Activated naive CD4-positive, alpha-beta T cell treated with anti-CD3 and anti-CD28 coated beads, Interleukin-2, amount 50 U/mL, for 24 hours (primary cell): Measurements from ENCODE around the gene ZNF580.

ENCODE experiments used
- H3K27ac Mint-ChIP-seq: one replicate; pipeline ENCODE4 v1.8.0; 2021; ENCODE audit warnings: mild to moderate bottlenecking, mixed read lengths
- H3K27me3 Mint-ChIP-seq: one replicate; pipeline ENCODE4 v1.8.0; 2021; ENCODE audit warnings: mixed read lengths
- H3K36me3 Mint-ChIP-seq: one replicate; pipeline ENCODE4 v1.8.0; 2021; ENCODE audit warnings: mixed read lengths
- H3K4me1 Mint-ChIP-seq: one replicate; pipeline ENCODE4 v1.8.0; 2021; ENCODE audit warnings: mixed read lengths
- H3K4me3 Mint-ChIP-seq: one replicate; pipeline ENCODE4 v1.8.0; 2021; ENCODE audit warnings: mild to moderate bottlenecking, mixed read lengths
- H3K9me3 Mint-ChIP-seq: one replicate; pipeline ENCODE4 v1.8.0; 2021; ENCODE audit warnings: mixed read lengths

Gene ZNF580

DNA sequence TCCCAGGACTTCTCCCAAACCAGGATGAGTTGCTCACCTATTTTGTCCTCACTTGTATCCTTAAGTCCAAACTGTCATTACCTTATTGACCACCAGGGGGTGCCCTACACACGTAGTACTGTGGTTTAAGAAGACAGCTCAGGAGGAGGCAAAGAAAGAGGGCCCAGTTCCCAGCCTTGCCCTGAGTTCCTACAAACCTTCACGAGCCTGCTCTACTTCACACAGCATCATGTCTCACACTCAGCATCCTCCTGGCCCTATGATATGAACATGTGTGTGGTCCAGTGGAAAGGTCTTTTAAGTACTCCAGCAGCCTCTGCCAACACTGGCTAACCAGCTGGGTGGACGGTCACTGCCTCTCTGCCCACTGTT lies 8.4 kb upstream of the ZNF580 start:
- H3K36me3 Mint-ChIP-seq: peaks cover 7% of the 10 kb centered on the region
- H3K9me3 Mint-ChIP-seq: no peaks in the 10 kb centered on the region
- peak overlapping the region; percentile 12 for H3K4me3 Mint-ChIP-seq
- no peaks in the 10 kb centered on the region for H3K27me3 Mint-ChIP-seq
- peak overlapping the region; percentile 76 for H3K27ac Mint-ChIP-seq
- H3K4me1 Mint-ChIP-seq: peaks cover 44% of the 10 kb centered on the region

DNA sequence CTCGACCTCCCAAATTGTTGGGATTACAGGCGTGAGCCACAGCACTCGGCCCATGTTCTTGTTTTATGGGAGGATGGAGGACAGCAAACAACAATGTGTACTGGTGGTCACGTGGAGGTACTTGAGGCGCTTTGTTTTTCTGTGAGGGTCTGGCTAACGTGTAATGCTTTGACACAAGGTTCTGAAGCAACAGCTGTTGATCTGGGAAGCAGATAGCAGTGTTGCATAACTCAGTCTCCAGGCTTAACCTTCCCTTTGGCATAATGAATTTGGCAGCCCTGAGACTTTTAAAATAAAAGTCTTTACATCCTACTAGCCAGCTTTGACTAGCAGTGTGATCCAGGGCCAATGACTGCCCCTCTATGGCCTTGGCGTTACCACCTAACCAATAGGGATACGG lies 6.9 kb upstream of the ZNF580 start:
- Mint-ChIP-seq H3K27me3 (no peaks in the 10 kb centered on the region), H3K4me1 (peaks cover 51% of the 10 kb centered on the region), H3K4me3 (no peak overlapping the region), H3K36me3 (peaks cover 12% of the 10 kb centered on the region), H3K27ac (no peak overlapping the region), H3K9me3 (no peaks in the 10 kb centered on the region)

DNA sequence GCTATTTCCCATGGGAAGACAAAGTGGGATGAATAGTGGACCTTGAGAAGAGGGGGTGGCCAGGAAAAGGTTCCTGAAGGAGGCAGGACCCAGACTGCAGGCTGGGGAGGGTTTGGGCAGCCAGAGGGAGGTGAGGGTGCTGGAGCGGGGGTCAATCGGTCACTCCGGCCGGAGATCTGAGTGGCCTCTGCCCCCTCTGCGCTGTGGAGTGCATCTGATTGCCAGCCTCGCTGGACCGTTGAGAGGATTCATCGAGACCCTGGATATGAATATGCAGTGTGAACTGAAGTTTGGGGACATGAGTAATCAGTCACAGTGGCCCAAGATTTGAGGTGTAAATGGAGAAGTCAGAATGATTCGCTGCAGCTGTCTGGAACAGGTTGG lies 5.5 kb upstream of the ZNF580 start:
- Mint-ChIP-seq H3K27ac (peak overlapping the region; percentile 100), H3K4me3 (peak overlapping the region; percentile 96), H3K36me3 (peaks cover 15% of the 10 kb centered on the region), H3K4me1 (peaks cover 58% of the 10 kb centered on the region), H3K27me3 (no peaks in the 10 kb centered on the region), H3K9me3 (no peaks in the 10 kb centered on the region)

DNA sequence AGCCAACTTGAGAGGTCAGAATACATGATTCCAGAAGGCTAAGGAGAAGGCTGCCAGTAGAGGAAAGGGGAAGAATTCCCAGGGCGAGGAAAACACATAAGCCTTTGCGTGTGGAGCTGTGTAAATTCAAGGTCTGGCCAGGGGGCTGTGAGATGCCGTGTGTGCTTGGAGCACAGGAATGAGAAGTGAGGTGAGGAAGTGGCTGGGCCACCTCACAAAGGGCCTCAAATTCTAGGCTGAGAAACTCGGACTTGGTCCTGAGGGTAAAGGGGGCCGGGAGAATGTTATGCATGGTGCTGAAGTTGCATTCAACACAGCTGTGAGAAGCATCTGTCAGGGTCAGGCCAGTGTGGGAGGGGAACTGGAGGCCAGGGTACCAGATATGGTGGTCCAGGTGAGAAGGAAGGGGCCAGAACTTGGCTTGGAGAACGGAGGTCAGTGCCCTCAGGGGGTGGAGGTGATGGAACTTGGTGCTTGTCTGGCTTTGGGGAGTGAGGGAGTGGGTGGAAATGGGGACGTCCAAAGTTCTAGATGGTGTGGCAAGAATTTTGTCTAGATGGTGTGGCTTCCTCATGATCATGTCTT lies 4.9 kb upstream of the ZNF580 start:
- peaks cover 61% of the 10 kb centered on the region for H3K4me1 Mint-ChIP-seq
- peaks cover 15% of the 10 kb centered on the region for H3K36me3 Mint-ChIP-seq
- no peaks in the 10 kb centered on the region for H3K27me3 Mint-ChIP-seq
- H3K4me3 Mint-ChIP-seq: peak overlapping the region; percentile 96
- peak overlapping the region; percentile 100 for H3K27ac Mint-ChIP-seq
- no peaks in the 10 kb centered on the region for H3K9me3 Mint-ChIP-seq

DNA sequence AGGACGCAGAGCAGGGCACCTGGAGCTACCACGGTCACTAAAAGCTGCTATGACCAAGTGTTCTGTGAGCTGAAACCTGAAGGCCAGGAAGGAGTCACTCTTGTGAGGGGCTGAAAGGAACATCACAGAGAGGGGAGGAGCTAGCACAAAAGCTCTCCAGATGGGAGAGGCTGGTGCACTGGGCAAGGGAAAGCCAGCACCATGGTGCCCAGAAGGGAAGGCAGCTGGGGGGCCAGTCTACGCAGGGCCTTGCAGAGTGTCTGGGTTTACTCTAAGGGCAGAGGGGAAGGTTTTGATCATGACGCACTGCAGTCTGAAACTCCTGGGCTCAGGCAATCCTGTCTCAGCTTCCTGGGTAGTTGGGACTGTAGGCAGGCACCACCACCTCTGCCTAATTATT lies 4.1 kb upstream of the ZNF580 start:
- Mint-ChIP-seq H3K4me1 (peaks cover 61% of the 10 kb centered on the region), H3K4me3 (peak overlapping the region; percentile 96), H3K27me3 (no peaks in the 10 kb centered on the region), H3K27ac (peak overlapping the region; percentile 100), H3K9me3 (no peaks in the 10 kb centered on the region), H3K36me3 (peaks cover 15% of the 10 kb centered on the region)

DNA sequence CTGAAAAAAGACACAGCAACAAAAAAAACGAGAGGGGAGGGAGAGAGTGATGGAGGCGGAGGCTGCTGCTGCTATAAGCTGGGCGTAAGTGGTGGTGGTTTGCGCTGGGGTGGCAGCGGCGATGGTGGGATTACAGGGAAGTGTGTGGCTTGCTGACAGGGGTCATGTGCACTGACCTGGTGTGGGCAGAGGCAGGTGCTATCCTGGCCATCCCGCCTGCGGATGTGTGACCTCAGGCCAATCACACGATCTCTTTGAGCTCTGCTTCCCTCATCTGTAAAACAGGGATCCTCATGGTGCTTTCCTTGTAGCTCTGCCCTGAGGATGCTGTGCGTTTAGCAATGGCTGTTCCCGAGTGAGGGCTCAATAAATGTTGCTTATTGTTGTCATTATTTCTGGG lies 3.3 kb upstream of the ZNF580 start:
- no peaks in the 10 kb centered on the region for H3K27me3 Mint-ChIP-seq
- H3K9me3 Mint-ChIP-seq: no peaks in the 10 kb centered on the region
- peak overlapping the region; percentile 73 for H3K27ac Mint-ChIP-seq
- peak overlapping the region; percentile 60 for H3K4me3 Mint-ChIP-seq
- peaks cover 15% of the 10 kb centered on the region for H3K36me3 Mint-ChIP-seq
- peaks cover 60% of the 10 kb centered on the region for H3K4me1 Mint-ChIP-seq

DNA sequence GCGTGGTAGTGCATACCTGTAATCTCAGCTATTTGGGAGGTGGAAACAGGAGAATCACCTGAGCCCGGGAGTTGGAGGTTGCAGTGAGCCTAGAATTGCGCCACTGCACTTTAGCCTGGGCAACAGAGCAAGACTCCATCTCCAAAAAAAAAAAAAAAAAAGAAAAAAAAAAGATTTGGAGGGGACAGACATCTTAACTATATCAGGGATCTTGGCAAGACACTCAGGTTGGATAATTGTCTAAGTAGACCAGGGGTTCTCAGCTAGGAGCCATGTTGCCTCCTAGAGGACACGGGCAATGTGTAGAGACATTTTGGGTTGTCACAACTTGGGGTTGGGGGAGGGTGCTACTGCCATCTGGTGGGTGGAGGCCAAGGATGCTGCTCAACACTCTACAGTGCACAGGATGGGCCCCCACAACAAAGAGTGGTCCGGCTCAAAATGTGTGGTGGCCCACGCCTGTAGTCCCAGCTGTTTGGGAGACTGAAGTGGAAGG lies 1.9 kb upstream of the ZNF580 start:
- H3K27ac Mint-ChIP-seq: peak overlapping the region; percentile 19
- peaks cover 64% of the 10 kb centered on the region for H3K4me1 Mint-ChIP-seq
- H3K36me3 Mint-ChIP-seq: peaks cover 16% of the 10 kb centered on the region
- H3K9me3 Mint-ChIP-seq: no peaks in the 10 kb centered on the region
- H3K4me3 Mint-ChIP-seq: peak overlapping the region; percentile 59
- H3K27me3 Mint-ChIP-seq: no peaks in the 10 kb centered on the region

DNA sequence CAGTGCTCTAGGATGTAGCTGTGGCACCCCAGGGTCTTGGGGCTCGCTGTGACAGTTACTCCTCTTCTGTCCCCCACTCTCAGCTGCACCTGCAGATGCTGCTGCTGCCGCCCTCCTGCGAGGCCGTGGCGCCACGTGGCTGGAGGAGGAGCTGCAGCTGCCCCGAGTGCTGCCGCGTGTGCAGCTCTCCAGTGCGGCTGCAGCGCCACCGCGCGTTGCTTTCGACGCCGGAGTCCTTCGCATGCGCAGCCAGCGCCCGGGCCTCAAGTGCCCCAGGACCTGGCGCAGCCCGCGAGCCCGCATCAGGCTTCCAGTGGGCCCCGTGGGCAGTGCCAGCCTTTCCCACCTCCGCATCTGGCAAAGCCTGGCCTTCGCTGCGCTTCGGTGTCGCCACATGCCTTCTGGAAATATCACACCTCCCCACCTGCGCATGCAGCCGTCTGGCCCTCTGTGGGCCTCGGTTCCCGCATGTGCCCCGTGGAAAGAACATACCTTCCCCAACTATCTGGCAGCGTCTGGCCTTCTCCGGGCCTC lies 692 bp upstream of the ZNF580 start:
- peak overlapping the region; percentile 82 for H3K27ac Mint-ChIP-seq
- no peaks in the 10 kb centered on the region for H3K9me3 Mint-ChIP-seq
- H3K27me3 Mint-ChIP-seq: no peaks in the 10 kb centered on the region
- H3K4me1 Mint-ChIP-seq: peaks cover 66% of the 10 kb centered on the region
- peaks cover 12% of the 10 kb centered on the region for H3K36me3 Mint-ChIP-seq
- H3K4me3 Mint-ChIP-seq: peak overlapping the region; percentile 82

DNA sequence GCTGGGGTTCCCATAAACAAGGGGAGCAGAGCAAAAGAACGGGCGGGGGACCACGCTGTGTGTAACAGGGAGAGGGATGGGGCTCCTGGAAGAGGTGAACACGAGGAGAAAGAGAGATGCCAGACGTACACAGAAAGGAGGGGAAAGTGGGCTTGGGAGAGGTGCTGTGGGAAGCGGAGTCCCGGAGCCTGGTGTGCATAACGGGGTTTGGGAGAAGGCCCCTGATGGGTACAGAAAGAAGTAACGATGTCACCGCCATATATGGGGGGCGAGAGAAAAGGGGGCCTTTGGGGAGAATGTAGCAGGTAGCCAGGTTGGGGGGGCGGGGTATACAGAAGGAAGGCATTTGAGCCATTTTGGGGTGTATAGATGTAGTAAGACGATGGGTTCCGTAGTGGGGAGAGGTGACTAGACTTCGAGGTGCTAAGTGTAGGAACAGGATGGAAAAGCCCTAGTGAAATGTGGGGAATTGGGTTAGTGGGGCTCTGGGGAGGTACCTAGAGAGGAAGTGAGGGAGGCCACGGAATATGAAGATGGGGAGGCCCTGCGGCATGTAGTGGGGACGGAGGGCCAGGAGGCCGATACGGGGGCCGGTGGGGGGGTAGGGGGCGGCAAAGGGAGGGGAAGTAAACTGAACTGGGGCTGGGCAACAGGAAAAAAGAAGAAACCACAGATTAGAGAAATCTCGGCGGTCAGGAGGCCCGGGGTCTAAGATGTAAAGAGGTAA lies 787 bp downstream of the ZNF580 start:
- peaks cover 9% of the 10 kb centered on the region for H3K36me3 Mint-ChIP-seq
- H3K27ac Mint-ChIP-seq: peak overlapping the region; percentile 89
- H3K4me1 Mint-ChIP-seq: peaks cover 59% of the 10 kb centered on the region
- no peaks in the 10 kb centered on the region for H3K27me3 Mint-ChIP-seq
- no peaks in the 10 kb centered on the region for H3K9me3 Mint-ChIP-seq
- peak overlapping the region; percentile 89 for H3K4me3 Mint-ChIP-seq

DNA sequence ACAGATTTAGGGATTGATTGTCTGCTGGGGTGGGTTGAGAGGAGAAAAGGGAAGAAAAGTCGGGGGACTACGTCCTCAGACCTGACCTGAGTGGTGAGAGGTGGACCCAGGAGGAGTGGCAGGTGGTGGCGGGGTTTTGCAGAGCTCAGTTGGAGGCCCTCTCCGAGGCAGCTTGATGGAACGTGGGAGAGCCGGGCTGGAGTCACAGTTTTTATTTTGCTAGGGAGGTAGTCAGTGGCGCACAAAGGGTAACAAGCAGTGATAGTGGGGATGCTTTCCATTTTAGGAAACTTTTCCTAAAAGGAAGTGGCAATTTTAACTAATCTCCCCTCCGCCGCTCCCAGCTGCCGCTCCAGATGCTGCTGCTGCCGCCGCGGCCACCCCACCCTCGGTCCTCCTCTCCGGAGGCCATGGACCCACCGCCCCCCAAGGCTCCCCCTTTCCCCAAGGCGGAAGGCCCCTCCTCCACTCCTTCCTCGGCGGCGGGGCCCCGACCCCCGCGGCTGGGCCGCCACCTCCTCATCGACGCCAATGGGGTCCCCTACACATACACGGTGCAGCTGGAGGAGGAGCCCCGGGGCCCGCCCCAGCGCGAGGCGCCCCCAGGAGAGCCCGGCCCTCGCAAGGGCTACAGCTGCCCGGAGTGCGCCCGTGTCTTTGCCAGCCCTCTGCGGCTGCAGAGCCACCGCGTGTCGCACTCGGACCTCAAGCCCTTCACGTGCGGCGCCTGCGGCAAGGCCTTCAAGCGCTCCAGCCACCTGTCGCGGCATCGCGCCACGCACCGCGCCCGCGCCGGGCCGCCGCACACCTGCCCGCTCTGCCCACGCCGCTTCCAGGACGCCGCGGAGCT lies 1.6 kb downstream of the ZNF580 start:
- H3K4me3 Mint-ChIP-seq: peak overlapping the region; percentile 97
- H3K36me3 Mint-ChIP-seq: peaks cover 9% of the 10 kb centered on the region
- H3K4me1 Mint-ChIP-seq: peaks cover 57% of the 10 kb centered on the region
- H3K27me3 Mint-ChIP-seq: no peaks in the 10 kb centered on the region
- no peaks in the 10 kb centered on the region for H3K9me3 Mint-ChIP-seq
- peak overlapping the region; percentile 99 for H3K27ac Mint-ChIP-seq

DNA sequence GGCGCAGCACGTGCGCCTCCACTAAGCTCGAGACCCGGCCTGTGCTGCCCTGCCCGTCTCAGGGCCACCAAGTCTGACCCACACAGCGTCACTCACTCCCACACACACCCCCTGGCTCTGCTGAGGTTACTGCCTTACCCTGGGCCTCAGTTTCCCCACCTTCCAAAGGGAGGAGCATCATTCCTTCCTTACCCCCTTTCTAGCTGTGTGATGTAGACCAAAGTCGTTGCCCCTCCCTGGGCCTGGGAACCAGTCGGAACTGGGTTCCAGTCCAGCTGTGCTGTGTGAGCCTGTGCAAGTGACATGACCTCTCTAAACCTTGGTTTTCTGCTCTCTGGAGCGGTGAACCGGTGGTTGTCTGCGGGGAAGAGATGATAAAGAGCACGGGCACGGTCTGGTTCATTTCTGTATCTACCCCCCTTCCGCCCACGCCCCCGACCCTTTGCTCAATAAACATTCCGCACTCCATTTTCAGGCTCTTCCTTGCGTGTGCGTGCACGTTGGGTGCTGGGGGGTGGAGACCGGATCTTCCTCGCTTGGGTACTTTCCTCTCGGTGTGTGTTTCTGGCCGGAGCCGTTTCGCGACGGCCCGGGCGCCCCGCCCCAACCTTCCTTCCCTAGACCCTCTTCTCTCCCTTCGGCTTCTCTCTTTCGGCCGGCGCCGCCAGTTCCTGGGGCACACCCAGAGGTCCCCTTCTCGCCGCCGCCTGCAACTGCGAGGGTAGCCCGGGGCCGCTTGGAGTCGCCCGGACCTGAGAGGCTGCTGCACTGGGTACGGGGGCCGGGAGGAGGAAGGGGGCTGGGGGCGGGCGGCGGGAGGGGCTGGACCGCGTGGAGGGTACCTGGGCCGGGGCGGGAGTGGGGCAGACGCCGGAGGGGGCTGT lies 2.4 kb downstream of the ZNF580 start, which contains the start of gene ZNF581:
Gene ZNF581 (plus strand): TSS at position 647 of the 884 bp plus-strand sequence. CDS start 923 bp downstream, outside the sequence.
- Mint-ChIP-seq H3K27ac (peak within 1 kb of the TSS; percentile 99), H3K4me3 (peak within 1 kb of the TSS; percentile 97), H3K27me3 (no peaks in the 10 kb centered on the region), H3K36me3 (peaks cover 4% of the 10 kb centered on the region), H3K9me3 (no peaks in the 10 kb centered on the region), H3K4me1 (peaks cover 53% of the 10 kb centered on the region)

DNA sequence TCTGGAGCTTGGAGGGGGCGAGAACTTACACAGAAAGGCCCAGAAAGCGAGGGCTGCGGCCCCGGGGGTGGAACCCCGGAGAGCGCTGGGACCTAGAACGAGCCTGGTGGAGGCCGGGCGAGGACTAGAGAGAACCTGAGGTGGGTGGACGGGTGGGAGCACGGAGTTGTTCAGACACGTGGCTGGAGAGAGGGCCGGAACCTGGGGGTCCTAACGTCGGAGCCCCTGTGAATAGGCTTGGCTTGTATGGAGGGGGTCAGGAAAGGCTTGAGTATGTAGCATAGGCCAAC lies 3.0 kb downstream of the ZNF580 start:
- peak overlapping the region; percentile 97 for H3K4me3 Mint-ChIP-seq
- H3K36me3 Mint-ChIP-seq: peaks cover 4% of the 10 kb centered on the region
- no peaks in the 10 kb centered on the region for H3K27me3 Mint-ChIP-seq
- peaks cover 56% of the 10 kb centered on the region for H3K4me1 Mint-ChIP-seq
- H3K9me3 Mint-ChIP-seq: no peaks in the 10 kb centered on the region
- peak overlapping the region; percentile 98 for H3K27ac Mint-ChIP-seq

DNA sequence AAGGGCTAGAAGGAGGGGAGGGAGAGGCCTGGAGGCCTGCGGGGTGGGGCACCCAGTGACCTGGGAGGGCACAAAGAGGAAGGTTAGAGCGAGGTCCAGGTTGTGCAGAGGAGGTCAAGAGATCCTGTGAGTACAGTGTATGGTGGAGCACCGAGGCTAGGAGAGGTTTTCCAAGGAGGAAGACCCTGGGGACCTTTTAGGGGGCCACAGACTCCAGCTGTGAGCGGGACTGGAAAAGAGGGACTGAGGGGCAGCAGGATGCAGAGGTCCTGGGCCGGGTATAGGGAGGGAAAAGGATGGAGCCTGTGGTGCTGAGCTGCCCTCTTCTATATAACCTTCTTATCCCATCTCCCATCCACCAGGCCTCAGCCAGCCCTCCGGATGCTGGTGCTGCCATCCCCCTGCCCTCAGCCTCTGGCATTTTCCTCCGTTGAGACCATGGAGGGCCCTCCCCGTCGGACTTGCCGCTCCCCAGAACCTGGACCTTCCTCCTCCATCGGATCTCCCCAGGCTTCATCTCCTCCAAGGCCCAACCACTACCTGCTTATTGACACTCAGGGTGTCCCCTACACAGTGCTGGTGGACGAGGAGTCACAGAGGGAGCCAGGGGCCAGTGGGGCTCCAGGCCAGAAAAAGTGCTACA lies 3.5 kb downstream of the ZNF580 start:
- peaks cover 1% of the 10 kb centered on the region for H3K36me3 Mint-ChIP-seq
- H3K27me3 Mint-ChIP-seq: no peaks in the 10 kb centered on the region
- H3K27ac Mint-ChIP-seq: peak overlapping the region; percentile 98
- H3K4me3 Mint-ChIP-seq: peak overlapping the region; percentile 97
- H3K4me1 Mint-ChIP-seq: peaks cover 54% of the 10 kb centered on the region
- H3K9me3 Mint-ChIP-seq: no peaks in the 10 kb centered on the region

DNA sequence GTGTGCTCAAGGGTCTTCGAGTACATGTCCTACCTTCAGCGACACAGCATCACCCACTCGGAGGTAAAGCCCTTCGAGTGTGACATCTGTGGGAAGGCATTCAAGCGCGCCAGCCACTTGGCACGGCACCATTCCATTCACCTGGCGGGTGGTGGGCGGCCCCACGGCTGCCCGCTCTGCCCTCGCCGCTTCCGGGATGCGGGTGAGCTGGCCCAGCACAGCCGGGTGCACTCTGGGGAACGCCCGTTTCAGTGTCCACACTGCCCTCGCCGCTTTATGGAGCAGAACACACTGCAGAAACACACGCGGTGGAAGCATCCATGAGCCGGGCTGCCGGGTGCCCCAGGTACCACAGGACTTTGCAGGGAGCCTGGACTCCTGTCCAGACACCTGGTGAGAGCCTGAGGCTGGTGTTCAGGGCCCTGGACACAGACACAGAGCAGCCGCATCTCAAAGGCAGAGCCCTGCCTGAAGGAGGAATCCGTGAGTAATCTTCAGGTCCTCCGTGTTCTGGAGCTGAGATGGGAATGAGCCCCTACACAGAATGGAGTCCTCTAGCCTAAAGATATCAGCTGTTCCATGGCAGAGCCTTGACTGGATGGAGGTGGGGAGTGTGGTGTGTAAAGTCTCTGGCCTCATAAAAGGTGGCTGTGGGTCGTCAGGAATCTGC lies 4.2 kb downstream of the ZNF580 start:
- Mint-ChIP-seq H3K9me3 (no peaks in the 10 kb centered on the region), H3K4me1 (peaks cover 60% of the 10 kb centered on the region), H3K36me3 (peaks cover 1% of the 10 kb centered on the region), H3K27ac (peak overlapping the region; percentile 65), H3K27me3 (no peaks in the 10 kb centered on the region), H3K4me3 (peak overlapping the region; percentile 97)
